Measurements from ENCODE around the gene SEMG1.

Gene SEMG1

GRCh38 chr20:45223136-45223535 lies 16.3 kb downstream of the SEMG1 start:
- no peak for DNase-seq

DNA sequence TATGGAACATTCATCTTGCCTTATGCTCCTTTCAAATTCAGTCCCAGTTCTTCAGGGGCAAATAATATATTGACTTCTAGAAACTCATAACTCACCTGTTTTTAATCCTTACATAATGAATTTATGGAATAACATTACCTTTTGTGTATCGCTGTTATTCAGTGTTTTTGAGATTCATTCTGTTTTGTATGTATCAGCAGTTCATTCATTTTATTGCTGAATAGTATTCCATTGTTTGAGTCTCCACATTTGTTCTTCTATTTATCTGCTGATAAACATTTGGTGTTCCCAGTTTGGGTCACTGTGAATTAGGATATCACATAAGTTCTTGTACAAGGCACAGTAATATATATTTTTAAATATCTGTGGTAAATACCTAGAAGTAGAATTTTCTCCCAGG lies 19.5 kb downstream of the SEMG1 start:
- DNase-seq = no peak

- DNase-seq = no peak
These were observed 22.6 kb downstream of the SEMG1 start for GRCh38 chr20:45229264-45230056.

GRCh38 chr20:45230631-45231030 lies 23.8 kb downstream of the SEMG1 start:
- DNase-seq = no peak

GRCh38 chr20:45235995-45236394 lies 29.2 kb downstream of the SEMG1 start:
- no peak for DNase-seq

DNA sequence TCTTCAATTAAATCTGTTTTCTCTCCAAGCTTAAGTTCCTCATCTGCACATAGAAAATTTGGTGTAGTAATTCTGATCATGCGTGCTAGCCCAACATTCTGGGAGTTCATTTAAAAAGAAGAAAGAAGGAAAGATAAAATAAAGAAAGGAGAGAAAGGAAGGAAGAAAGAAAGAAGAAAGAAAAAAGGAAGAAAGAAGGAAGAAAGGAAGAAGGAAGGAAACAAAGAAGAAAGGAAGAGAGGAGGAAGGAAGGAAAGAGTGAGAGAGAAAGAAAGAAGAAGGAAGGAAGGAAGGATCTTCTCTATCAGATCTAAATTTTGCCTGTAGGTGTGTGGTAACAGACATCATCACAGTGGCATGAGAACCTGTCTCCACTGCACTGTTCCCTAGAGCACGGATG lies 31.3 kb downstream of the SEMG1 start:
- no peak for DNase-seq

- DNase-seq = no peak
These were observed 39.3 kb downstream of the SEMG1 start for GRCh38 chr20:45246109-45246508.

DNA sequence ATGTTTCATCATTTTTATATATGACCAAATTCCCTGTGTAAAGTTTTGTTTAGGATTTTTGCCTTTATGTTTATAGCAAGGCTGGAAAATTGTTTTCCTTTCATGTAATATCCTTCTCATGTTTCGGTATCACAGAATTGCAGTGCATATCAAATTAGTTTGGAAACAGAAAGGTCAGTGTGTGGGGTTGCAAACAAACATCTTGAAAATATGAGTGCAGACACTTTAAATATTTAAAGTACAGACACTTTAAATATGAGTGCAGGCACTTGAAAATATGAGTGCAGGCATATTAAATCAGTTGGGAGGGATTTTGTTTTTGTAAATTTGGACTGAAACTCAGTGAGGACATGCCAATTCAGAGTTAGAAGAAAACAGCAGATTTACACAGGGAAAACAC lies 41.0 kb downstream of the SEMG1 start:
- no peak for DNase-seq

- no peak for DNase-seq
These were observed 41.8 kb downstream of the SEMG1 start for GRCh38 chr20:45248609-45249008.

DNA sequence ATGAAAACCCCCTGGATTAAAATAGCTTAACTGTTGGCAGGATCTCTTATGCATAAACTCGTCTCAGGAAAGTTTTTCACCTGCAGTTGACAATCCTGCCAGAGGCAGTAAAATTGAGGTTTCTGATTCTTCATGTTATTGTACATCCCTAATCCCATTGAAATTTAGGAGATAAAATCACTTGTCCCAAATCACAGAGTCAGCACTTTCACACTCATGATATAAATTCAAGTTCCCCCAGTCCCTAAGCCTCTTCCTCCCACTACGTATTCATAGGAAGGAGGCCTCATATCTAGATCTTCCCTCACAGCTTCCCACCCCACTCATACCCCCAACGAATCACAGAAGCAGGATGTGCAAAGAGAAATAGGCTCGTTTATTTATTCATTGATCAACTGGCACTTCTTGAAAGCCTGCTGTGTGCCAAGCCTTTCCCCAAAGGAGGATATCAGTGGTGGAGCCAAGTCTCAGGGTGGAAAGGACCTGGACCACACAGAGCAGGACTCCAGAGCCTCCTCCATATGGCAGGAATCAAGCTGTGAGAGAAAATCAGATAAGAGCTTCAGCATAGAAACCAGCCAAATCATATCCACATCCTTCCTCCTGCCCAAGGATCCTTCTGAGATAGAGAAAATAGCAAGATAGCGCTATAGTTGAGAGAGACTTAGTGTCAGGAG lies 45.2 kb downstream of the SEMG1 start:
- DNase-seq = no peak

DNA sequence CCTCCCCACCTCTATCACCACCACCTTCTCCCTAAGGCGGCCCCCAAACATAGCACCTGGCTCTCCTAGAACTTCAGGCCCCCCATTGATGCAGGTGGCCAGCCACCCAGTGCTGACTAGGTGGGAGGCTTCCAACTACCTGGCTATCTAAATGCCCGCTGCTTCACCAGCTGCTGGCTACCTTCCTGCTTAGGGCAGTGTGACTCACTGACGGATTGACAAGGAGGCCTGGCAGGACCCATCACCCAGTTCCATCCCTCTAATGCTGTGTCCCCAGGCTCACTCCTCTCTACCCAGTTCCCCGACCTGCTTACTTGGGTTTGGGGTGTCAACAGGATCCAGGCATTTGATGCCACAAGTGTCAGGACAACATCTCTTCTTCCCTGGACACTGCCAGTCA lies 46.4 kb downstream of the SEMG1 start:
- no peak for DNase-seq

- no peak for DNase-seq
These were observed 47.8 kb downstream of the SEMG1 start, which contains the start of gene SLPI for GRCh38 chr20:45254383-45255262. Gene SLPI (minus strand): TSS chr20:45254564. CDS start chr20:45254543, 21 bp downstream.

DNA sequence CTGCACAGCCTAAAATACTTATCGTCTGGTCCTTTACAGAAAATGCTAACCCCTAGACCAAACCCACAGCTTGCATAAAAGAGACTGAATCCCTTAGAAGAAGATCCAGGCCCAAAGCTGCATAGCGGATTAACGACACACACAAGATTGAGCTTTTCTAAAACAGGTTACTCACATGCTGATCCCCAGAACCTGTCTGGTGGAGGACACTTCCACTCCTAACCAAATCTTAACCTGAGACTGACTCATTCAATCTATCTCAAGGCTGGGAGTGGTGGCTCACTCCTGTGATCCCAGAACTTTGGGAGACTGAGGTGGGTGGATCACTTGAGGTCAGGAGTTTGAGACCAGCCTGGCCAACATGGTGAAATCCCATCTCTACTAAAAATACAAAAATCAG lies 50.3 kb downstream of the SEMG1 start:
- DNase-seq = no peak

GRCh38 chr20:45257711-45258110 lies 50.9 kb downstream of the SEMG1 start:
- DNase-seq = no peak

GRCh38 chr20:45258259-45258658 lies 51.4 kb downstream of the SEMG1 start:
- DNase-seq = no peak

DNA sequence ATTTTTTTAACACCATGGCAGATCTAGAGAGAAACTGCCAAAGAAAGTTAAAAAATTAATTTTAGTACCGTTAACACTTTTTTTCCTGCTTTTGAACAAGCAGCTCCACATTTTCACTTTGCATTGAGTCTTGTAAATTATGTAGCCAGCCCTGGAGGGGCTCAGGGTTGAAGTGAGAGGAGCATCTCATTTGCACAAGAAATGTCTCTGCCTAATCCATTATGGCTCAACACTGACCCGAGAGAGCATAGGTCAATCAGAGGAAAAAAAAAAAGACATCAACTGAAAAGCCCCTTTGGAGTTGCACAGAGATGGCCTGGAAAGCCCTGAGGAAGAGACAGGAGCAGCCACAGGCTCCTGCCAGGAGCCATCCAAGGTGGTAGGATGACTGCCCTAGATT lies 51.8 kb downstream of the SEMG1 start:
- DNase-seq = no peak
